Peyer's patch (tissue), 4 donors: Measurements from ENCODE around the gene ARID1B. TPM values are rescaled to one million over a fixed set of nuclear protein-coding genes. Genes with fewer than 3 reads are reported as not detected.

Experiments
- DNase-seq, 3 donors: peaks; one replicate each; pipeline ENCODE4 v3.0.0-alpha.2; 2017 to 2019
- H3K27ac ChIP-seq, 4 donors: fragments of 200-600 bp; sonication (generic); one replicate each; pipeline ENCODE4 v1.5.1; 2016 to 2019
- H3K27me3 ChIP-seq, 2 donors: fragments of 200-600 bp; sonication (generic); one replicate each; pipeline ENCODE4 v1.5.1; 2019
- H3K36me3 ChIP-seq, 3 donors: fragments of 200-600 bp; sonication (generic); one replicate each; pipeline ENCODE4 v1.5.1; 2016 to 2019
- H3K4me1 ChIP-seq, 4 donors: fragments of 200-600 bp; sonication (generic); one replicate each; pipeline ENCODE4 v1.5.1; 2016 to 2019
- H3K4me3 ChIP-seq, 4 donors: fragments of 200-600 bp; sonication (generic); 1 replicate in 3 of 4; 2 replicates in 1 of 4; pipeline ENCODE4 v1.5.1; 2016 to 2019; ENCODE audit warnings: mild to moderate bottlenecking in 1 of 4
- H3K9me3 ChIP-seq, 4 donors: fragments of 200-600 bp; sonication (generic); one replicate each; pipeline ENCODE4 v1.5.1; 2016 to 2019; ENCODE audit warnings: mild to moderate bottlenecking in 1 of 4
- POLR2A ChIP-seq, 2 donors: fragments of 450-650 bp; IDR thresholded peaks; one replicate each; pipeline ENCODE4 v1.5.1; 2017; ENCODE audit warnings: antibody characterized with exemption in 2 of 2, mild to moderate bottlenecking in 2 of 2, moderate library complexity in 2 of 2
- total RNA-seq, 4 donors: library from RNA; depleted of rRNA; stranded (reverse); fragments of >200 nt; gene quantifications; one replicate each; pipeline ENCODE4 v1.1.0, GENCODE V29; 2016
- TF ChIP-seq, protein P1 (sequence below), 6 experiments: fragments of 450-650 bp in 4 of 6; fragments of 200-600 bp in 2 of 6; sonication (generic) in 1 of 6; IDR thresholded peaks; one replicate each; pipeline ENCODE4 v1.5.1; 2017 to 2019; ENCODE audit warnings: antibody characterized with exemption in 6 of 6, mild to moderate bottlenecking in 3 of 6, moderate library complexity in 1 of 6

Gene ARID1B
- total RNA-seq, 4 donors from 2014 or later = 117 to 174 (median 149) TPM

- DNase-seq = no peak
- H3K36me3 ChIP-seq = no peaks in the 10 kb centered on the region
- H3K27ac ChIP-seq = no peak overlapping the region
- H3K4me3 ChIP-seq = no peak overlapping the region
- peaks cover 0 to 4% (median 0%) of the 10 kb centered on the region in 4 donors for H3K4me1 ChIP-seq
- no peak for TF ChIP-seq POLR2A (IDR thresholded peaks at IDR 0.05)
- TF ChIP-seq, protein P1, sequence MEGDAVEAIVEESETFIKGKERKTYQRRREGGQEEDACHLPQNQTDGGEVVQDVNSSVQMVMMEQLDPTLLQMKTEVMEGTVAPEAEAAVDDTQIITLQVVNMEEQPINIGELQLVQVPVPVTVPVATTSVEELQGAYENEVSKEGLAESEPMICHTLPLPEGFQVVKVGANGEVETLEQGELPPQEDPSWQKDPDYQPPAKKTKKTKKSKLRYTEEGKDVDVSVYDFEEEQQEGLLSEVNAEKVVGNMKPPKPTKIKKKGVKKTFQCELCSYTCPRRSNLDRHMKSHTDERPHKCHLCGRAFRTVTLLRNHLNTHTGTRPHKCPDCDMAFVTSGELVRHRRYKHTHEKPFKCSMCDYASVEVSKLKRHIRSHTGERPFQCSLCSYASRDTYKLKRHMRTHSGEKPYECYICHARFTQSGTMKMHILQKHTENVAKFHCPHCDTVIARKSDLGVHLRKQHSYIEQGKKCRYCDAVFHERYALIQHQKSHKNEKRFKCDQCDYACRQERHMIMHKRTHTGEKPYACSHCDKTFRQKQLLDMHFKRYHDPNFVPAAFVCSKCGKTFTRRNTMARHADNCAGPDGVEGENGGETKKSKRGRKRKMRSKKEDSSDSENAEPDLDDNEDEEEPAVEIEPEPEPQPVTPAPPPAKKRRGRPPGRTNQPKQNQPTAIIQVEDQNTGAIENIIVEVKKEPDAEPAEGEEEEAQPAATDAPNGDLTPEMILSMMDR (IDR thresholded peaks at IDR 0.05) = no peak
- no peaks in the 10 kb centered on the region for H3K9me3 ChIP-seq
- no peaks in the 10 kb centered on the region for H3K27me3 ChIP-seq
Observed at GRCh38 chr6:156917213-156917612, 140.0 kb downstream of the ARID1B start.

DNA sequence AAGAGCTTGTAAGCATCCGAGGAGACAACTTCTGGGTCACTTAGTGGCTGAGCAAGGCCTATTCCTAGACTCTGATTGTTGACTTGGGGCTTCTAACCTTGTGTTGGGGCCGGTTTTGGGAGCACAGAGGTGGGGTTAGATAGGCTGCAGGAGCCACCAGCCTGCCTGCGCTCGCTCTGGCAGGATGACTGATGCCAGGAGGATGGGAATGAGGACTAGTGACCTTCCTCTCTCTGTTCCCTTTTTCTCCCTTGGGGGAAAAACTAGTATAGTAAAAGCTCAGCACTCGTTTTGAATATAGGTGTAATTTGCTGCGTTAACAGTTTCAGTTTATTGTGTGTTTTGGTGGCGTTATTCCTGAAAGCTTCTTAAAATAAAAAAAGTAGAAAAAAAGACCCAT, 141.5 kb downstream of the ARID1B start:
- TF ChIP-seq, protein P1 (IDR thresholded peaks at IDR 0.05) = no peak
- no peak for TF ChIP-seq POLR2A (IDR thresholded peaks at IDR 0.05)
- Histone ChIP-seq H3K27me3 (no peaks in the 10 kb centered on the region), H3K9me3 (no peaks in the 10 kb centered on the region), H3K27ac (no peak overlapping the region), H3K4me3 (no peak overlapping the region), H3K36me3 (no peaks in the 10 kb centered on the region), H3K4me1 (peaks cover 0 to 4% (median 0%) of the 10 kb centered on the region in 4 donors)
- no peak for DNase-seq

DNA sequence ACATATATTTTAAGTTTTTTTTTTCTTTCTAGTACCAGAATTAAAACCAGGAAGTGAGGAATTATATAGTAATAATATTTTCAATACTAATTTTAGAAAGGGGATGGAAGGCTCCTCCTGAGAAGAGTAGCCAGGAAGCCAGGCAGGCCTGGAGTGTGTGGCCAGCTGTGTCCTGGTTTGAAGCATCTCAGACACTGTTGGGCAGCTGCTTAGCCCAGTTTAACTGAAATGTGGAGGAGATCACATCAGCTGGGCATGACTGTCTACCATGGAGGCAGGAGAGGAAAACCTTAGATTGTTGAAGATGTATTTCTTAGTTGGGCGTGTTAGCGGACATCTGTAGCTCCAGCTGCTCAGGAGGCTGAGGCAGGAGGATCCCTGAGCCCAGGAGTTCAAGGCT, 142.2 kb downstream of the ARID1B start:
- H3K4me1 ChIP-seq = peaks cover 0 to 4% (median 0%) of the 10 kb centered on the region in 4 donors
- no peak overlapping the region for H3K27ac ChIP-seq
- no peak for TF ChIP-seq POLR2A (IDR thresholded peaks at IDR 0.05)
- TF ChIP-seq, protein P1 (IDR thresholded peaks at IDR 0.05) = no peak
- H3K9me3 ChIP-seq = no peaks in the 10 kb centered on the region
- H3K4me3 ChIP-seq = no peak overlapping the region
- no peak for DNase-seq
- no peaks in the 10 kb centered on the region for H3K27me3 ChIP-seq
- no peaks in the 10 kb centered on the region for H3K36me3 ChIP-seq

DNA sequence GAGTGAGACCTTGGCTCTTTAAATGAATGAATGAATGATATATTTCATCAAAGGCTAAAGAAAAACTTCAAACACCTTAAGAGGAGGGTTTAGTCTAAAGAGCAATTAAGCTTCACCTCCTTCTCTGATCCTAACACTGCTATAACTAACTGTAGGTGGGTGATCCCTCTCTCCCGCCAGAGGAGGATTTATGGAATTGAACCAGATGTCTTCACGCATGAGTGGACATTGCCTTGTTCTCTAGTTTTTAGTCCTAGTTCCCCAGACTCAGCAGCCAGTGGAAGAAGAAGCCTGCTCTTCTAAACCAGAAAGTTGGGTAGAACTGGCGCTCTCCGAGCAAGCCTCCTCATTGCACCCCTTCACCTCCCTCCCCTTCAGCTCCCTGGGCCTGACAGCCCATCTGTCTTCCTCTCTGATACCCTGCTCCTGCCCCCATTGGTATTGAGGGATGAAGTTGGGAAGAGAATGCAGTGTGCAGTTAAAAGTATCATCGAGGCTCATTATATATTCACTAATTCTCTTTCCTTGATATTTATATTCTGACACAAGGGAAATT, 142.7 kb downstream of the ARID1B start:
- Histone ChIP-seq H3K36me3 (no peaks in the 10 kb centered on the region), H3K4me1 (peaks cover 0 to 4% (median 0%) of the 10 kb centered on the region in 4 donors), H3K27me3 (no peaks in the 10 kb centered on the region), H3K27ac (no peak overlapping the region), H3K9me3 (no peaks in the 10 kb centered on the region), H3K4me3 (no peak overlapping the region)
- TF ChIP-seq POLR2A (IDR thresholded peaks at IDR 0.05) = no peak
- TF ChIP-seq, protein P1 (IDR thresholded peaks at IDR 0.05) = no peak
- DNase-seq = no peak

- no peak for TF ChIP-seq POLR2A (IDR thresholded peaks at IDR 0.05)
- TF ChIP-seq, protein P1 (IDR thresholded peaks at IDR 0.05) = no peak
- H3K9me3 ChIP-seq = no peaks in the 10 kb centered on the region
- H3K27ac ChIP-seq = no peak overlapping the region
- no peak for DNase-seq
- peaks cover 0 to 11% (median 0%) of the 10 kb centered on the region in 4 donors for H3K4me1 ChIP-seq
- no peaks in the 10 kb centered on the region for H3K27me3 ChIP-seq
- no peak overlapping the region for H3K4me3 ChIP-seq
- H3K36me3 ChIP-seq = no peaks in the 10 kb centered on the region
Observed at GRCh38 chr6:156924246-156924645, 147.1 kb downstream of the ARID1B start.

GRCh38 chr6:156925026-156925425, 147.8 kb downstream of the ARID1B start:
- Histone ChIP-seq H3K27me3 (no peaks in the 10 kb centered on the region), H3K27ac (no peak overlapping the region), H3K4me1 (peaks cover 0 to 11% (median 0%) of the 10 kb centered on the region in 4 donors), H3K4me3 (no peak overlapping the region), H3K9me3 (no peaks in the 10 kb centered on the region), H3K36me3 (no peaks in the 10 kb centered on the region)
- TF ChIP-seq POLR2A (IDR thresholded peaks at IDR 0.05) = no peak
- TF ChIP-seq, protein P1 (IDR thresholded peaks at IDR 0.05) = no peak
- DNase-seq = no peak
